NCI-H2107 treated with DMSO at 0.1 percent for 48 hours (cell line): ENCODE measurements around the gene CD52.
A peak's percentile ranks its signal among the peaks of the same experiment; 100 is the strongest.
"Not testable (repeated sequence)": the region's sequence is repeated elsewhere in the genome, so short reads cannot be mapped to it uniquely, and the experiment has no call there.

Experiments used
- DNase-seq: peaks from one replicate; lab custom pipeline; 2025; ENCODE audit not compliant: unreplicated experiment; lab: John Stamatoyannopoulos, UW

CD52 gene

GRCh38 chr1:26329380-26329779 is 11.6 kb downstream of the CD52 start:
- not testable (repeated sequence) for DNase-seq

GRCh38 chr1:26330276-26330675 is 12.5 kb downstream of the CD52 start:
- DNase-seq = no peak

GRCh38 chr1:26333312-26333711 is 15.6 kb downstream of the CD52 start:
- DNase-seq = not testable (repeated sequence)

GRCh38 chr1:26335774-26336476 is 18.2 kb downstream of the CD52 start:
- no peak for DNase-seq

- DNase-seq = peak; percentile 67
Observed at GRCh38 chr1:26336477-26337205, 18.9 kb downstream of the CD52 start.

GRCh38 chr1:26337206-26337535 is 19.4 kb downstream of the CD52 start:
- DNase-seq = no peak

GRCh38 chr1:26337625-26338024 is 19.9 kb downstream of the CD52 start:
- DNase-seq = no peak

GRCh38 chr1:26338670-26339069 is 20.9 kb downstream of the CD52 start:
- peak; percentile 29 for DNase-seq

GRCh38 chr1:26340047-26340481 is 22.3 kb downstream of the CD52 start:
- no peak for DNase-seq

- no peak for DNase-seq
Observed at GRCh38 chr1:26344147-26344920, 26.6 kb downstream of the CD52 start.

GRCh38 chr1:26345718-26346117 is 28.0 kb downstream of the CD52 start:
- no peak for DNase-seq

GRCh38 chr1:26346274-26347033 is 28.7 kb downstream of the CD52 start:
- DNase-seq = no peak

GRCh38 chr1:26349188-26349876 is 31.6 kb downstream of the CD52 start:
- DNase-seq = no peak

GRCh38 chr1:26349877-26350244 is 32.1 kb downstream of the CD52 start:
- DNase-seq = no peak

- no peak for DNase-seq
Observed at GRCh38 chr1:26350343-26350700, 32.6 kb downstream of the CD52 start.

GRCh38 chr1:26350701-26351589 is 33.2 kb downstream of the CD52 start:
- no peak for DNase-seq

GRCh38 chr1:26351590-26352337 is 34.0 kb downstream of the CD52 start:
- DNase-seq = no peak

- no peak for DNase-seq
Observed at GRCh38 chr1:26352338-26352679, 34.6 kb downstream of the CD52 start.

- no peak for DNase-seq
Observed at GRCh38 chr1:26353210-26353859, 35.6 kb downstream of the CD52 start.
